Neuron (in vitro differentiated cells): ENCODE measurements around the gene STAU1.
"Not testable (repeated sequence)": the region's sequence is repeated elsewhere in the genome, so short reads cannot be mapped to it uniquely, and the experiment has no call there.

Source experiments
- H2AFZ ChIP-seq: one replicate; pipeline ENCODE4 v1.6.1; 2013; ENCODE audit warnings: low read depth, mild to moderate bottlenecking, inconsistent platforms, low read length, moderate library complexity
- H3K27me3 ChIP-seq: one replicate; pipeline ENCODE4 v1.6.1; 2013; ENCODE audit warnings: low read length; ENCODE audit not compliant: insufficient read depth
- H3K36me3 ChIP-seq: one replicate; pipeline ENCODE4 v1.6.1; 2013; ENCODE audit warnings: low read length; ENCODE audit not compliant: insufficient read depth
- H3K4me1 ChIP-seq: one replicate; pipeline ENCODE4 v1.6.1; 2013; ENCODE audit warnings: low read length; ENCODE audit not compliant: insufficient read depth
- H3K4me3 ChIP-seq: 2 replicates; pipeline ENCODE4 v1.5.1; 2013; ENCODE audit warnings: mild to moderate bottlenecking, low read length, moderate library complexity
- H3K9me3 ChIP-seq: one replicate; pipeline ENCODE4 v1.6.1; 2013; ENCODE audit warnings: low read length

The STAU1 gene

DNA sequence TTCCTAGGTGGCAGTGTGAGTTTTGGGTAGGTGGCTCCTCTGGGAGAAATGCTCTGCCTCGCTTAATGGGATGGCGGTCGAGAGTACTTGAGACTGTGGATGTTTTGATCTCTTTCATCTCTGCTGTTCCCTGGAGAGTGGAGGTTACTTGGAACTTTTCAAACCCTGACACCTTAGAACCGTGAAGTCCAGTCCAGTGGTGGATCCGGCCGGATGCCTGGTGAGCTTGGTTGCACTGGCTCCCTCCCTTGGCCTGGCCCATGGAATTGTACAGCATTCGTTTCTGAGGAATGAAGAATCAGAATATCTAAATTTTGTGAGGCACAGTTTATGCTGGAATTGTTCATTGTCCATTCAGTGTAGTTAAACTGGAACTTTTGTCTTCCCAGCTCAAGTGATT, 91.0 kb downstream of the STAU1 start:
- H3K4me3 ChIP-seq = no peak overlapping the region
- H3K4me1 ChIP-seq = no peaks in the 10 kb centered on the region
- H3K36me3 ChIP-seq = peaks cover 87% of the 10 kb centered on the region
- H2AFZ ChIP-seq = no peak overlapping the region
- H3K27me3 ChIP-seq = no peaks in the 10 kb centered on the region
- no peaks in the 10 kb centered on the region for H3K9me3 ChIP-seq

DNA sequence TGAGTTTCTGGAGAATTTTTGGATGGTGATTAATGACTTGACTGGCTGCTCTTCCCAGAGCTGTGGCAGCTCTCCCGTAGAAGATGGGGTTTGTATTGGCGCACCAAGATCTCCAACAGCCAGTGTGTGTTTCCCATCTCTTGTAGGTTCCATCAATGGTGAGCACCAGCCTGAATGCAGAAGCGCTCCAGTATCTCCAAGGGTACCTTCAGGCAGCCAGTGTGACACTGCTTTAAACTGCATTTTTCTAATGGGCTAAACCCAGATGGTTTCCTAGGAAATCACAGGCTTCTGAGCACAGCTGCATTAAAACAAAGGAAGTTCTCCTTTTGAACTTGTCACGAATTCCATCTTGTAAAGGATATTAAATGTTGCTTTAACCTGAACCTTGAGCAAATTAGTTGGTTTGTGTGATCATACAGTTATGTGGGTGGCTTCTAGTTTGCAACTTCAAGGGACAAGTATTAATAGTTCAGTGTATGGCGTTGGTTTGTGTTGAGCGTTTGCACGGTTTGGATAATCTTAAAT, 91.9 kb downstream of the STAU1 start:
- Histone ChIP-seq H3K4me3 (no peak overlapping the region), H3K36me3 (peaks cover 87% of the 10 kb centered on the region), H2AFZ (no peak overlapping the region), H3K4me1 (no peaks in the 10 kb centered on the region), H3K9me3 (no peaks in the 10 kb centered on the region), H3K27me3 (no peaks in the 10 kb centered on the region)

DNA sequence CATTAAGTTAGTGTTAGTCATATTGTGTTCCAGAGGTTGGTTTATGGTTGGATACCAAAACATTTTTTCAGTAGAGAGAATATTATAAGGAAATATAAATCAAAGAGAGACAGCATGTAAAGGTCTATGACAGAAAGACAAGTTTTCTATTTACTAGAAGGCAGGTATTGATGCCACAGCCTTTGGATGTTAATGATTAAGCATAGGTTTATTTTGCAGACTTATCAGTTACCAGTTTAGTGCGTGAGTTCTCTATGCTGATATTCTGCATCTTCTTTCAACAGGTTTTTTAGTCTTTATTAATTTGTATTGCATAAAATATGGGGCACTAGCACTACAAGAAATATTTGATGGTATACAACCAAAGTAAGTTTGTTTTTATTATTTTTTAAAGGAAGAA, 96.4 kb downstream of the STAU1 start:
- Histone ChIP-seq H3K4me3 (no peak overlapping the region), H2AFZ (no peak overlapping the region), H3K36me3 (peaks cover 95% of the 10 kb centered on the region), H3K4me1 (no peaks in the 10 kb centered on the region), H3K27me3 (no peaks in the 10 kb centered on the region), H3K9me3 (no peaks in the 10 kb centered on the region)

DNA sequence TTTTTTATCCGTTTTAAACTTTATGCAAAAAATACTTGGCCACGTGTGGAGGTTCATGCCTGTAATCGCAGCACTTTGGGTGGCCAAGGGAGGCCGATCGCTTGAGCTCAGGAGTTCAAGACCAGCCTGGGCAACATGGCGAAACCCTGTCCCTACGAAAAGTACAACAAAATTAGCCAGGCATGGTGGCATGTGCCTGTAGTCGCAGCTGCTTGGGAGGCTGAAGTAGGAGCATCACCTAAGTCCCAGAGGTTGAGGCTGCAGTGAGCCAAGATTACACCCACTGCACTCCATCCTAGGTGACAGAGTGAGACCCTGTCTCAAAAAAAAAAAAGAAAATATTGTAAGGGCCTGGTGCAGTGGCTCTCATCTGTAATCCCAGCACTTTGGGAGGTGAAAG, 97.0 kb downstream of the STAU1 start:
- no peak overlapping the region for H3K4me3 ChIP-seq
- no peak overlapping the region for H2AFZ ChIP-seq
- H3K4me1 ChIP-seq = no peaks in the 10 kb centered on the region
- H3K27me3 ChIP-seq = no peaks in the 10 kb centered on the region
- H3K36me3 ChIP-seq = peaks cover 92% of the 10 kb centered on the region
- no peaks in the 10 kb centered on the region for H3K9me3 ChIP-seq

DNA sequence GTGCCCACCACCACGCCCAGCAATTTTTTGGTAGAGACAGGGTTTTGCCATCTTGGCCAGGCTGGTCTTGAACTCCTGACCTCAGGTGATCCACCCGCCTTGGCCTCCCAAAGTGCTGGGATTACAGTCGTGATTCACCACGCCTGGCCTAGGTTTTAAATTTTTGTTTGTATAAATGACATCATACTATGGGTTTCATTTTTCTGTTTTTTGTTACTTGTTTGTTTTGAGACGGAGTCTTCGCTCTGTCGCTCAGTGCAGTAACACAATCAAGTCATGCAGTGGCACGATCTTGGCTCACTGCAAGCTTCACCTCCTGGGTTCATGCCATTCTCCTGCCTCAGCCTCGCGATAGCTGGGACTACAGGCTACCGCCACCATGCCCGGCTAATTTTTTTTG, 105.8 kb downstream of the STAU1 start:
- peaks cover 95% of the 10 kb centered on the region for H3K36me3 ChIP-seq
- H3K4me1 ChIP-seq, H2AFZ ChIP-seq, H3K4me3 ChIP-seq, H3K9me3 ChIP-seq, H3K27me3 ChIP-seq: not testable (repeated sequence)

DNA sequence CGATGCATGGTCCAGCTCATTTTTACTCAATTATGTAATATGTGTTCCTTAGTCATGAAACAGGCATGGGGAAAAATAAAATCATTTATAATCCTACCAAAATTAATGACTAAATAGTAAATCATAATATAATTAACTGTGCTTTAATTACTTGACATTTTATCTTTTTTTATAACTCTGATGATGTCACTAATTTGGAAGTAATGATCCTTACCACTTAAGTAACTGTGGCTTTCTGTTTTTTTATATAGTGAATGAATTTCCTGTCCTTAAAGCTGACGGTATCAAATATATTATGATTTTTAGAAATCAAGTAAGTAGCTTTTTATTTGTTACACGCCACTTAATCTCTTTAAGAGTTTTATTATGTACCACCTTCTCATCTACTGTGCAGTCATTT, 109.8 kb downstream of the STAU1 start:
- H3K4me1 ChIP-seq = no peaks in the 10 kb centered on the region
- H3K36me3 ChIP-seq = peaks cover 95% of the 10 kb centered on the region
- H3K9me3 ChIP-seq = no peaks in the 10 kb centered on the region
- H3K4me3 ChIP-seq = no peak overlapping the region
- H3K27me3 ChIP-seq = no peaks in the 10 kb centered on the region
- H2AFZ ChIP-seq = no peak overlapping the region

DNA sequence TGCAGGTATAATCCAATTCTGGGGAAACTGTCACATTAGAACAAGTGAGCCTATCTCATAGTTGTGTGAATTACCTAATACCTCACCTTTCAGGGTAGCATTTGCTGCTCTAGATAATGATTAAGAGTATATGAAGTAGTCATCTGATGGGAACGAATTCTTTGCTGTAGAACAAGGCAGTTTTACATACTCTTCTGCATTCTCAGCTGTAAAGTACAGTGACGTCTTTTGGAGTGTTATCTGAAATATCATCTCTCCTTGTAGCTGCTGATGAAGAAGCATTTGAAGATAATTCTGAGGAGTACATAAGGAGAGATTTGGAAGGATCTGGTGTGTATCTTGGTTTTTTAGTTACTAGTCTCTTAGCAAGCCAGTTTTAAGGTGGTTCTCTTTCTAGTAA, 113.6 kb downstream of the STAU1 start:
- Histone ChIP-seq H3K4me3 (no peak overlapping the region), H3K27me3 (no peaks in the 10 kb centered on the region), H3K9me3 (no peaks in the 10 kb centered on the region), H2AFZ (no peak overlapping the region), H3K4me1 (no peaks in the 10 kb centered on the region), H3K36me3 (peaks cover 93% of the 10 kb centered on the region)
